GM21529 (cell line): ENCODE measurements around the gene FLT1.

ENCODE experiments used
- ATAC-seq: cut with Tn5 transposase; IDR thresholded peaks from one replicate; pipeline ENCODE4 v1.9.1; 2021; ENCODE audit not compliant: unreplicated experiment

Gene FLT1

DNA sequence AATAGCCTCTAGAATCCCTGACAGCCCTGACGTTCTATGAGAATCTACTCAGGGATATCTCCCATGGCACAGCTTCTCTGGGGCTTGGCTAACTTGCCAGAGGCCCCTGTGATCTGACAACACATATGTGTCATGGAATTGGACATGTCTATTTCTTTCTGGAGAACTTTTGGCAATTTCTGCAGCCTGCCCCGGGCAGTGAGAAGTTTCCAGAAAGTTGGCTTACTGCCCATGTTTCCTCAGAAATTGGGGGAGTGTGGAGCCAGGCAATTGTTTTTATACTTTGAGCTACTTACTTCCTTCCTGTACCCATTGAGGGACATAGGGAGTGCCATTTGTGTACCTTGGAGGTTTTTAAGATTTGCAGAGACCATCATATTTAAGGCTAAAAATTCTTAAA, 98.9 kb downstream of the FLT1 start:
- ATAC-seq: no peak

DNA sequence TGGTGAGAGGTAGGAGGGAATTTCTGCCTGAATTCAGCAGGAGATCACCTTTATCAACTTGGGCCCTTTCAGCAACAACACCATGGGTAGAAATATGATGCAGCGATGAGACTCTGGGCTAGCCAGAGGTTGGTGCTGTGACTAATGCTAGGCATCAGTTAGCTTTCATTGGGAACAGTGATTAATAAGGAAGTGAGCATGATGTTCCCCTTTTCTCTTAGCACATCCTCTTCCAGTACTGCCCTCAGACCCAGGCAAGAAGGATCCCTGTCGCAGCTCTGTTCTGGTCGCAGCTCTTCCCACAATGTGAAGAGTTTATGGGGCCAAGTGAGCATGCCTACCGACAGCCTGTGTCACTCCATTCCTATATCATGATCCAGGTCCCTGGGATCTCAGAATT, 100.5 kb downstream of the FLT1 start:
- no peak for ATAC-seq

DNA sequence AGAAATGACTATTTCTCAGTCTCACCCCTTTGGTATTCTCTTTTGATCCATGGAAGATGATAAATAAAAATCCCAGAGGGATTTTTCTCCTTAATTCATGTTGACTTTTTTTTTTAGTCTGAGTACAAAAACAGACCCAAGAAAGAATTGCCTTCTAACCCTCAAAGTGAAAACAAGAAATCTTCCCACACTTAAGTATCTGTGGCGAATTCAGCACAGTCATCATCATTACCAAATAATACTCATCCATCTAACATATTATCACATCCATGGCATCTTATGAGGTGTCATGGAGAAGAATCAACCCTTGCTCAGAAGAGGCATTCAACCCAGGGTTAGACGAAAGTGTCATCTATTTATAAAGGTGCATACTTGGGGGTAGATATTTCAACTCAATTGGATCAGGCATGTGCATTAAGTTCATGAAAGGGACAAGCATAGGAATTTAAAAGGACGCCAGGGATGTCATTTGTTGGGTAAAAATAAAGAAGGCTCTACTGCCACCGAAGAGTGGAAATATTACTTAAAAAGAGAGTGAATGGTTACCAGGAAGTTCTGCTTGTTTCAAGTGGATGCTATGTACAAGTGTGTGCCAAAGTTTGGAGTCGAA, 101.9 kb downstream of the FLT1 start:
- ATAC-seq: no peak

DNA sequence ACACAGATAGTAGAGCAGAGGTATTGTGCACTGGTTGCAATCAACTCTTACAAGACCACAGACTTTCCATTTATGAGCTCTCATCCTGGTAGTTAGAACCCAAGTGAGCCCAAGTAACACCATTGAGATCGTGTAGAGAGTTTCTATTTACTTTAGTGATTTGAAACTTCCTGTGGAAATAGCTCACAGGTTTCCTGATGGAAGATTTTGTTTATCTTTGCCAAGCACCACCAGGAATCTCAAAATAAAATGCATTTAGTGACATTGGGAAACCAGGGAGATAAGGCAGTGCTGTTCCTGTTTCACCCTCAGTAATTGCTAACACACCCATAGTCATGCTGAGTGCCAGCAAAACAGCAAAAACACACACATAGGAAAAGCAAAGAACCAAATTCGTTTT, 102.5 kb downstream of the FLT1 start:
- ATAC-seq: no peak

DNA sequence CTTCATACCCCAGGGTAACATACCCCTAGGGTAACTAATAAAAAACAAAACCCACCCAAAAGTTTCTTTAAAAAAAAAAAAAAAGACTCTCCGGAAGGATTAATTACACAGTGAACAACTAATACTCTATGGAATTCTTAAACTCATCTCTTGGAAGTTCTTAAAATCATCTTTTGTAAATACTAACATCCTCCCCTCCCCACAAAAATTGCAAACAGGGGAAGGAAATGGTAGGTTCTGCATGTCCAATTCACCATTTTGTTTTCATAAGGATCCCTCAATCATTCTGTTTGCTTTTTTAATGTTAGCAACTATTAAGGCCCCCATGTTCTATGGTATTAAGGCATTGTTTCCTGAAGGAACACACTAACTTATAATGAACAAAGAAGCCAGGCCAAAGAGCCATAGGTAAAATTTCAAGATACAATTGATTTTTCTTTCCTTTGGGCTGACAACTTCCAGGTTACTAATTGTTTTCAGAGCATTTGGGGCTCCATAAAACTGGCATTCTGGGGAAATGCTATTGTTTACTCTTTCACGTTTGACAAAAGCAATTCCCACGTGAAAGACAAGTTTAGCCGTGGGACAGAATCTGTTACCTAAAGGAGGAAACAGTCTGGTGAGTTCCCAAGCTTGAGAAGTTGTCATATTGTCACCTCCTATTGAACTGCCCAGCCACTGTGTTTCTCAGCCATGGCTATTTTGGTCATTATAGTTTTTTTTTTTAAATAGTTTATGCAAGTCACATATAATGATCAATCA, 107.0 kb downstream of the FLT1 start:
- no peak for ATAC-seq

DNA sequence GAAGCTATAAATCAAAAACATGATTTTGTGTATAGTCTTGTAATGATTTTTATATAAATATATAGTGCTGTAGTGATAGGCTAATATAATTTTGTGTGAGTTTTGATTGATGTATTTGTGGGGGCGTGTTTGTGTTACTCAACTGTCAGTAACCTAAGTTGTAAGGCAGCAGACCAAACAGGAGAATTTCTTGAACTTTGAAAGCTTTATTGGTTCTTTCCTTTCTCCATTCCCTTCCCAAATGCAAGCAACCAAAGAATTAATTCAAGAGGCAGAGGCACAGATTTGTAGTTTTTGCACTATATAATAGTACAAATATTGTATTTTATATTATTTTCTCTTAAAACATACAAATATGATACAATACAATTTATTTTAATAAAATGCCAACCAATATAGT, 109.6 kb downstream of the FLT1 start:
- no peak for ATAC-seq

DNA sequence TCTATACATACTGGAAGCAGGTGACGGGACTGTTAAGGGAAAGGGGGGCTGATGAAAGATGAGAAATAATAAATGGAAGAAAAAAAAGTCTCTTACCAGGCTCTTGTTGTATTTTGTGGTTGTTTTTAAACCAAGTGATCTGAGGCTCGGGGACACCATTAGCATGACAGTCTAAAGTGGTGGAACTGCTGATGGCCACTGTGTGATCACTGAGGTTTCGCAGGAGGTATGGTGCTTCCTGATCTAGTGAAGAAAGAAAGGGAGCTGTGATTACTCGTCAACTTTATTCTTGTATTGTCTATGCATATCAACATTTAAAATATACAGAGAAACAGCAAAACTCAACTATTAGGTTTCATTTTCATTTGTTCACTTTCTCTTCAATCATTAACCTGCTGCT, 110.1 kb downstream of the FLT1 start:
- ATAC-seq: no peak

DNA sequence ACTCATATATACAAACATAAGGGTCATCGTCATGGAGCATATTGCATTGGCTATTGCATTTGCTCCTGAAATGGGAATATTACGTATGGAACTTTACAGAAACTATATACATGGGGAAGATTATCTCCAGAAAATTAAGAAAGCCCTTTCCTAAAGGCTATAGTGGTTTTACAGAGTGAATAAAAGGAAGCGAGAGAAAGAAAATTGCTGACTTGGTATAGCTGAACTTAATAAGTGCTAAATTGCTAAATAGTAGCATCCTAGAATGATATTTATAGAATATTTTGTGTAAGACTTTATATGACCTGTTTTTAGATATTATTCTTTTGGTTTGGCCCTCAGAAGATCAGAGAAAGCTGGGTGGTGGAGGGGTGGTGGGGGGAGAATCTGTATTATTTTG, 114.6 kb downstream of the FLT1 start:
- no peak for ATAC-seq

DNA sequence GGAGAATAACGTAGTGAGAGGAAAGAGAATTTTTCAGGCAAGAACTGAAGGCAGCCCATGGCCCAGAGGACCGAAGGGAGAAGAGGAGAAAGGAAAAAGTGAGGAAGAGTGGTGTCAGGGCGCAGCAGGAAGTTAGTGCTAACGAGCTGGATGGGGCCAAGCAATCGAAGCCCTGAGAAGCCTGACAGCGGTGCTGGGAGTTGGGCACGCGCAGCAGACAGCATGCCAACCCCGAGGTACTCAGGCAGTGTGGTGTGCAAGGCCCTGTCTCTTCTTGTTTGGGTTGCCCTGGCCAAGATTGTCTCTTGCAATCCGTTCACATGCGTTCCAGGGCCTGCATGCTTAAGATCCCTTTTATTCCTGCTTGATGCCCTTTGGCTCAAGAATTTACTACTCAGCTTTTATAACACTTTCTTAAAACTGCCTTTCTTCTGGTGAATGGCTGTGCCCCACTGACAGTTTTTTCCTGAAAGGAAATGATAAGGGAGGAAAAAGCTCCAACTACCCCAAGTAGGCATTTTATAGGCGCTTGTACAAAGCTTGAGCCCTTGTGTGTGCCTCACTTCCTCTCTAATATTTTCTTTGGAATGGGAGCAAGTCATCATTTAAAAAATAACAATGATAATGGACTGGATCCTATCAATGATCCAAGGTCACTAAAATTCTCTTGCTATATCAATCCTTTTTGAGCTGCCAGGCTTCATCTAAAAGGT, 115.4 kb downstream of the FLT1 start:
- no peak for ATAC-seq

DNA sequence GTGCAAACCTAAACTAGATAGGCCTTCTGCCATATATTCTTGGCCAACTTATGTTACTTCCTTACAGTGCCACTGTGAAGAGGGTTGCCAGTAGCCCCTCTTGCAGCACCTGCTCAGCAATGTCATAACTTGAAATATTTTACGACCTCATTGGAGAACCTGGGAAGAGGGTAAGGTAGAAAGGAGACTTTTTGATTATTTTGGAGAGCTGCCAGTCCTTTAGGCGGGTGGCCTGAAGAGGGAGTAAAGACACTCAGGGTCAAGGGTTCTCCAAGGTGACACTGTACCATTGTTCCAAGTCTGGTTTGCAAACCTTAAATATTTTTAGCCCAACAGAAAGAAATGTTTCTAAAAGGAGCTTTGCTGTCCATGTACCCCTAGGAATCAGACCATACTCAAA, 118.3 kb downstream of the FLT1 start:
- no peak for ATAC-seq

DNA sequence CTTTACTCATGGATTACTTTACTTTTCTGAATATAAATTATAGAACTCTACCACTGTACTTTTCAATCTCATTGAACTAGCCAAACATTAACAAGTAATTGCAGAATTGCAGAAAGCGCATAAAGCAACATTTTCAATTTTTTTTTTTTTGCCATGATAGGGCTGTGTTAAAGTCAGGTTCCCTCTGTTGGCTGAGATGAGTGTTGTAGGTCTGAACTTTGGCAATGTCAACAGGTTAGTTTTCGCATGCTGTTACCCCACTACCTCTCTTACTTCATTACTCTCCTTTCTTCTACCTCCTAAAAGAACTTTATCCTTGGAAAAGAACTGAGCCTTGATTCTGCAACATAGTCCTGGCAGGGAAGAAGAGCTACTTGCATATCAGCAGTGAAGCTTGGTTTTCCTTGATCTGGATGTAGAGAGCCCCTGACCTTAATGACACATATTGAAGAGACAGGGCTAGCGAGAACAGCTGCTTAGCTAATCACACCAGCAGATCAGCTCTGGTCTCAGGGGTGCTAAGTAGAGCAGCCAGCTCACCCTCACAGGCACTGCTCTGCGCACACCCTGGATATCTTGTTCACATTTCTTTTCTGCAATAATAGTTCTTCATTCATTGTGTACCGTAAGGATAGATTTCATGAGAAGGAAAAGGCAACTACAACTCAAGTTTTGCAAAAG, 119.5 kb downstream of the FLT1 start:
- no peak for ATAC-seq

DNA sequence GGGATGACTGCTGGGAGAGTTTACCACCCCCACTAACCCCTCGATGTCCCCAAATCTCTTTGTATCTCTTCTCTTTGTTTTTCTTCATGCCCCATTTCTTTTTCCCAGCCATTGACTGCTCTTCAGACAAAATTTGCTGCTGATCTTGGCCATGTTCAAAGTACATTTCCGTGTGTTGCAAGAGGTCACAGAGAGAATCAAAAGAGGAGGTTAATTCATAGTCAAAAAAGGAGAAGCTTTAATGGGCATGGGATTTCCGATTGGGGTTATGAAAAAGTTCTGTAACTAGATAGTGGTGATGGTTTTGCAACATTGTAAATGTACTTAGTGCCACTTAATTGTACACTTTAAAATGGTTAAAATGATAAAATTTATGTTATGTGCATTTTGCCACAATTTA, 121.1 kb downstream of the FLT1 start:
- ATAC-seq: no peak

DNA sequence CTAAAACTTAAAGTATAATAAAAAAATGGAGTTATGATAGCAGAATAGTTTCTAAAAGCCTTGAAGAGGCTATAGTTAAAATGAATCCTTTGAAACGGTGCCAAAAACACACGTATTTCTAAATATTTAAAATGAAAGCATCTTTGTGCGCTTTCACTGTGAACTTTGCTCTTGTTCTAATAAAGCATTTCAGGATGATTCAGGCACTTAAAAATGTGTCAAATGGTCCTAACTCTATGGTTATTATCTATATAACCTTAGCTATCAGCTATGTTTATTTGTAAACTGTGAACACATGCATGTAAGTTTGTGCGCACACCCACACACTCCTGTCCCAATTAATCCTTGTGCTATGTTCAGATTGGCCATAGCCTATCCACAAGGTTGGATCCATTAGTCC, 124.5 kb downstream of the FLT1 start:
- ATAC-seq: no peak

DNA sequence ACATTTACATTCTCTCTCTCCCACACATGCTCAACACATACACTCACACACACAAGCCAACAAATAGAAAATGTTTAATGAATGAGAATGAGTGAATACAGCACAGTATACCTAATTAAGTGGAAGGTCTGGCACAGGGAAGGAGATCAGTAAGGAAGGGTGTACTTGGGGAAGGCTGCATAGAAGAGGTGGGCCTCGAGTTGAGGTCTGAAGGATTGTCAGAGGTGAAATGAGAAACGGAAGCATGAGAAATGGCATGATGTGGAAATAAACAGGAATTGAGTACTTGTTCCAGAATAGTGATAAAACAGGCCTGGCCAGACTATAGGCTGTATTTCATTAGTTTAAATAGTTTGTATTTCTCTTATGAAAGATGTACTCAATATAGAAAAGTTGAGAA, 136.2 kb downstream of the FLT1 start:
- ATAC-seq: no peak

DNA sequence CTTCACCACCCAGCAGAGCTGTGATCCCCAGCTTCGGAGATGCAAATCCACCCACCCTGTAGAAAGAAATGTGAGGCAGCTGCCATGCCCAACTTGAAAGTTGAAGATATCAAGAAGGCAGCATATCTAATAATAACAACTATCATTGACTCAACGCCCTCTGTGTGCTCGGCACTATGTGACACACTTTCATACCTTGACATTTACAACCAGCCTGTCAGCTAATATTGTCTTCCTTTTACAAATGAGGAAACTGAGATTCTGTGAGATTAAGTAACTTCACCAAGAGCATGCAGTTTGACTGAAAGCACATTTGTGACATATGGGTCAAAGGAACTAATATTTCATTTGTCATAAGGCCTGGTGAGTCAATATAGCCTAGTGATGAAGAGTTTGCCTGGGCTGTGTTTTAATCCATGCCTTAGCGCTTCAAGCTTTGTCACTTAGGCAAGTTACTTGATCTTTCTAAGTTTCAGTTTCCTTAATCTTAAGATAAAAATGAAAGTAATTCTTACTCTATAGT, 137.0 kb downstream of the FLT1 start:
- no peak for ATAC-seq

DNA sequence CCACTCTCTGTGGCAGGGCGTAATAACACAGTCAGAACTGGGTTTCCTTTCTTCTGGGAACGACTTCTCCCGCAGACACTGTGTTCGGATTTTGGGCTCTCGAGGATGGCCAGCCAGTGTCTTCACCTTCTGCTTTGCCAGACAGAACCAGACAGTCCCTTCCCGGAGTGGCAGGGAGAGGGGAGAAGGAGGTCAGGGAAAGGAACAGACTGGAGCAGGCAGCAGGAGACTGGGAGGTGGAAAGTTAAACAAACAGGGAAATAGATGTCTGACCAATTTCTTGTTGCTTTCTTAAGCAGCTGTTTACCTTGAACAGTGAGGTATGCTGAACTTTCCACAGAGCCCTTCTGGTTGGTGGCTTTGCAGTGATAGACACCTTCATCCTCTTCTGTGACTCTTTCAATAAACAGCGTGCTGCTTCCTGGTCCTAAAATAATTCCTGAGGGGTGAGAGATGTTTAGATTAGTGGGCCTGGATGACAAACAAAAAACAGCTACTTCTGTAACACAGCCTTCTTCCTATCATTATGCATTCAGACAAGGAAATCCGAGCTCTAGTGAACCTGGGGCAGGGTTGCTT, 137.6 kb downstream of the FLT1 start:
- no peak for ATAC-seq

DNA sequence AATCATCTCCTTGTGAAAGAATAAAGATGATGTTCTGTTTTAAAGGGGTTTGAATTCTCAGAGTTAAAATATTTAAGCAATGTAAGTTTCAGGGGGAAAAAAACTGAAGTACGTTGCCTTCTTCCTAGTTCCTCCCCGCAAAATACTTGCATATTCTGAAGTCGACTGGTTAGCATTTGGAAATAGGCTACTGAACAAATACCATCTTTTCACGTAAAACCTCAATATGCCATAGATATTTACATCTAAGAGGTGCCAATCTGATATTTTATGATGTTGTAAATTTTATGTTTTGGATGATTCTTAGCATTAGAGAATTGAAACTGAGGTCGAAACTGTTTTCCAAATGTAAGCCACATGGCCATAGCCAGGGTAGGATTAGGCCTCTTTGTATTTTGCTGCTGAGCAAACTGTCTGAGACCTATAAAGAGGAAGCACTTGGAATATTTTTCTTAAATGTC, 138.3 kb downstream of the FLT1 start:
- no peak for ATAC-seq

DNA sequence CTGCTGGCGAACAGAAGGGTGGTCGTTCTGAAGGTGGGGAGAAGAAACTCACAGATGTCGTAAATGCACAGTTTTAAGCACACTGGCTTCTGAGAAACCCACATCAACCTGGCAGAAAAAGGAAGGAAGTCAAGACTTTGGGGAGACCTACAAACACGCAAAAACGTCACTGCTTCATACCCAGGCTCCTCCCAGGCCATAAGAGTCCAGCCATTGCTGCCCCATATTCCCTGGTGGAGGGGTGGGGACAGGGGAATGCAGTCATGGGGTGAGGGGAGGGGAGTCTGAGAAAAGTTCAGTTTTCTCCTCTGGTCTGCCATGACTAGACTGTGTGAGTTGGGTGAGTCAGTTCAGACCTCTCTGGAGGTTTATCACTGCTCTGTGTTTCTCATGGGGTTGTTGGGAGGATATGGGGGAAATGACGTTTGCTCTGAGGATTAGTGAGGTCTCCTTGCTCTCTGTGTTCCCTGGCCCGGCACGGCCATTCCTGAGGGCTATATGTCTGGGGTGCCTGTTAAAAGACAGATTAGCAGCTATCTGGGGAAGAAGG, 139.0 kb downstream of the FLT1 start:
- no peak for ATAC-seq

DNA sequence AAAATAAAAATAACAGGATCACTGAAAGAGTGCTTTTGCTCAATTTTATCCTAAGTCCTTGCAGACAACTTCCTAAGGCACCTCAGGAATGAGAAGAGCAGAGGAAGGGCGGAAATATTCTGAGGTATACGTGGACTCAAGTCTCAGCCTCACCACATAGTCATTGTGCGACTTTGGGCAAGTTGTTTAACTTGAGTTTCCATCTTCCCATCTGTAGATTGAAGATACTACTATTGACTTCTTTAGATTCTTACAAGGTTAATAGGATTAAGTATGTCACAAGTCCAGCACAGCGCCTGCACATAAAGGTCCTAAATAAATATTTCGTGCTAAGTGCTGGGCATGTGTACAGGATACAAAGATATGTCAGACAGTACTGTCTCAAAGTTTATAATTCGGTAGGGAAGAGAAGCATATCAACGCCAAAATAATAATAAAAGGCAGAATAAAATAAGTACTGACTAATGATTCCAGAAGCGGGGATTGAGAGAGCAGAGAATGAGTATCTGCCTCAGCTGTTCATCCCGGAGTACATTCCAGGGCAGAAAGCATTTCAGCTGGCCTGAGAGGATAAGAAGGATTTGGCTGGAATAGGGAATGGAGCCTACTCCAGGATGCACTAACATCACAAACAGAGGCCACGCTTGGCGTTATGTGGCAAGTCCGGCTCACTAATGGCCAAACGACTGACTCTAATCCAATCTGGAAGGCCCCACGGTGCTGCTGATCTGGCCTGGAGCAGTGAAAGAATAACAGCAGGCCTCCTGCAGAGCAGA, 139.7 kb downstream of the FLT1 start:
- ATAC-seq: no peak

DNA sequence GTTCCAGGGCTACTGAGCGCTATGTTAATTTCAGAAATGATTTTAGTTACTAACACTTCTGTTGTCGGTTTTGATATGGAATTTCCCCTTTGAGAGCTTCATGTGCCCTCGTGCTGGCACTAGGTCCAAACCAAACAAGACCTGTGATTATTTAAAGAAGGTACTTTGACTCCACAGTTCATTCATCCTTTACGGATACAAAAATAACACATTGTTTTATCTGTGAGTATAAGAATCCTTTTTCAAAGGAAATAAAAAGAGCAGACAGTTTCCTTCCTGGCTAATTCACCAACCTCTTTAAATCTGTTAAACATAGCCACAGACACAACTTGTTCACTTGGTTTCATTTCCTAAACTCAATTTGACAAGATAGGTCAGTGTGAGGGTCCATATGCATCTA, 141.2 kb downstream of the FLT1 start:
- ATAC-seq: no peak
